ENCODE results near the gene TBX2. TPM values are rescaled to one million over a fixed set of nuclear protein-coding genes. Genes with fewer than 3 reads are reported as not detected.
"Not testable (repeated sequence)": the region's sequence is repeated elsewhere in the genome, so short reads cannot be mapped to it uniquely, and the experiment has no call there.

The TBX2 gene
- total RNA-seq, 1 experiment from 2014 or later, result 9.9 TPM

- DNase-seq (ENCODE audit: extremely low read depth, low read depth), result no peak
Observed at GRCh38 chr17:61425682-61426481, 26.2 kb downstream of the TBX2 start.

- no peak for DNase-seq (ENCODE audit: extremely low read depth, low read depth)
Observed at GRCh38 chr17:61426482-61427304, 27.1 kb downstream of the TBX2 start.

GRCh38 chr17:61427567-61427966 is 27.9 kb downstream of the TBX2 start:
- DNase-seq (ENCODE audit: extremely low read depth, low read depth), result no peak

- no peak for DNase-seq (ENCODE audit: extremely low read depth, low read depth)
Observed at GRCh38 chr17:61429274-61429673, 29.6 kb downstream of the TBX2 start.

GRCh38 chr17:61429831-61430230 is 30.2 kb downstream of the TBX2 start:
- not testable (repeated sequence) for DNase-seq (ENCODE audit: extremely low read depth, low read depth)

- no peak for DNase-seq (ENCODE audit: extremely low read depth, low read depth)
Observed at GRCh38 chr17:61431594-61432311, 32.1 kb downstream of the TBX2 start.

- DNase-seq (ENCODE audit: extremely low read depth, low read depth), result no peak
Observed at GRCh38 chr17:61436273-61436672, 36.6 kb downstream of the TBX2 start.

GRCh38 chr17:61436995-61437704 is 37.5 kb downstream of the TBX2 start:
- DNase-seq (ENCODE audit: extremely low read depth, low read depth), result no peak

- no peak for DNase-seq (ENCODE audit: extremely low read depth, low read depth)
Observed at GRCh38 chr17:61440697-61441096, 41.1 kb downstream of the TBX2 start.

- DNase-seq (ENCODE audit: extremely low read depth, low read depth), result not testable (repeated sequence)
Observed at GRCh38 chr17:61441507-61441906, 41.9 kb downstream of the TBX2 start.

- DNase-seq (ENCODE audit: extremely low read depth, low read depth), result no peak
Observed at GRCh38 chr17:61442136-61442775, 42.6 kb downstream of the TBX2 start.

- DNase-seq (ENCODE audit: extremely low read depth, low read depth), result no peak
Observed at GRCh38 chr17:61442878-61443474, 43.3 kb downstream of the TBX2 start.

GRCh38 chr17:61443475-61443882 is 43.8 kb downstream of the TBX2 start:
- DNase-seq (ENCODE audit: extremely low read depth, low read depth), result no peak

GRCh38 chr17:61444075-61444474 is 44.4 kb downstream of the TBX2 start:
- no peak for DNase-seq (ENCODE audit: extremely low read depth, low read depth)

GRCh38 chr17:61444831-61445230 is 45.2 kb downstream of the TBX2 start:
- no peak for DNase-seq (ENCODE audit: extremely low read depth, low read depth)

GRCh38 chr17:61447358-61447757 is 47.7 kb downstream of the TBX2 start:
- no peak for DNase-seq (ENCODE audit: extremely low read depth, low read depth)

- no peak for DNase-seq (ENCODE audit: extremely low read depth, low read depth)
Observed at GRCh38 chr17:61448042-61448441, 48.4 kb downstream of the TBX2 start.

- not testable (repeated sequence) for DNase-seq (ENCODE audit: extremely low read depth, low read depth)
Observed at GRCh38 chr17:61449140-61449539, 49.5 kb downstream of the TBX2 start.
